ENCODE measurements around the gene EN2. TPM values are rescaled to one million over a fixed set of nuclear protein-coding genes. Genes with fewer than 3 reads are reported as not detected.

Gene EN2
- total RNA-seq, 4 donors from 2014 or later = not detected

GRCh38 chr7:155453296-155454182 is 4.4 kb upstream of the EN2 start:
- no peak overlapping the region for H3K4me3 ChIP-seq
- no peaks in the 10 kb centered on the region for H3K36me3 ChIP-seq
- no peak overlapping the region for H3K27ac ChIP-seq
- in situ Hi-C loops (cut with MboI; ENCODE audit: low pct_ligation_motif_present in 1 of 4, low pct_unique_long_range_greater_than_20kb in 1 of 4, low sequenced_read_pairs in 3 of 4) = no loop called here
- no peaks in the 10 kb centered on the region for H3K9me3 ChIP-seq
- H3K4me1 ChIP-seq = peaks cover 12 to 46% (median 29%) of the 10 kb centered on the region in 4 donors
- 10% methylated on average over 4 to 44 of the region's 57 CpGs for WGBS, 2 donors (ENCODE audit: low coverage in 1 of 2)
- TF ChIP-seq POLR2AphosphoS5 (IDR thresholded peaks at IDR 0.05) (no peak), CTCF (IDR thresholded peaks at IDR 0.05) (no peak), EP300 (IDR thresholded peaks at IDR 0.05; ENCODE audit: low read depth) (no peak), POLR2A (IDR thresholded peaks at IDR 0.05) (no peak)
- intact Hi-C loops (cut with DNase I; ENCODE audit: low total_unique reads) = no loop called here
- H3K27me3 ChIP-seq = peaks cover 96% of the 10 kb centered on the region
- no peak for DNase-seq

GRCh38 chr7:155454183-155455112 is 3.5 kb upstream of the EN2 start:
- intact Hi-C loops (cut with DNase I; ENCODE audit: low total_unique reads) (no loop called here), in situ Hi-C loops (cut with MboI; ENCODE audit: low pct_ligation_motif_present in 1 of 4, low pct_unique_long_range_greater_than_20kb in 1 of 4, low sequenced_read_pairs in 3 of 4) (no loop called here)
- no peak overlapping the region for H3K27ac ChIP-seq
- H3K27me3 ChIP-seq = peaks cover 96% of the 10 kb centered on the region
- H3K36me3 ChIP-seq = no peaks in the 10 kb centered on the region
- peaks cover 15 to 46% (median 34%) of the 10 kb centered on the region in 4 donors for H3K4me1 ChIP-seq
- 14% methylated on average over 64 of the region's 82 CpGs; no CpG with 5 or more reads in 1 of the 2 donors for WGBS, 2 donors (ENCODE audit: low coverage in 1 of 2)
- DNase-seq = no peak
- no peaks in the 10 kb centered on the region for H3K9me3 ChIP-seq
- H3K4me3 ChIP-seq = no peak overlapping the region
- TF ChIP-seq CTCF (IDR thresholded peaks at IDR 0.05) = no peak
- no peak for TF ChIP-seq POLR2A (IDR thresholded peaks at IDR 0.05)
- no peak for TF ChIP-seq POLR2AphosphoS5 (IDR thresholded peaks at IDR 0.05)
- no peak for TF ChIP-seq EP300 (IDR thresholded peaks at IDR 0.05; ENCODE audit: low read depth)

- in situ Hi-C loops (cut with MboI; ENCODE audit: low pct_ligation_motif_present in 1 of 4, low pct_unique_long_range_greater_than_20kb in 1 of 4, low sequenced_read_pairs in 3 of 4) = no loop called here
- intact Hi-C loops (cut with DNase I; ENCODE audit: low total_unique reads) = no loop called here
- 7 to 16% methylated on average over 5 to 15 of the region's 15 CpGs for WGBS, 2 donors (ENCODE audit: low coverage in 1 of 2)
- no peak for TF ChIP-seq EP300 (IDR thresholded peaks at IDR 0.05; ENCODE audit: low read depth)
- TF ChIP-seq POLR2AphosphoS5 (IDR thresholded peaks at IDR 0.05) = no peak
- TF ChIP-seq CTCF (IDR thresholded peaks at IDR 0.05) = no peak
- no peak for TF ChIP-seq POLR2A (IDR thresholded peaks at IDR 0.05)
- no peaks in the 10 kb centered on the region for H3K36me3 ChIP-seq
- no peak for DNase-seq
- no peaks in the 10 kb centered on the region for H3K9me3 ChIP-seq
- no peak overlapping the region for H3K27ac ChIP-seq
- peaks cover 15 to 43% (median 35%) of the 10 kb centered on the region in 4 donors for H3K4me1 ChIP-seq
- no peak overlapping the region for H3K4me3 ChIP-seq
- H3K27me3 ChIP-seq = peaks cover 96% of the 10 kb centered on the region
These were observed 2.7 kb upstream of the EN2 start for GRCh38 chr7:155455132-155455693.

Data from transverse colon (tissue), 4 donors.